Measurements from ENCODE around the gene ZNF777.

Gene ZNF777

GRCh38 chr7:149476791-149477190, 15.9 kb upstream of the ZNF777 start:
- no peak for DNase-seq (ENCODE audit: low spot score)

- no peak for DNase-seq (ENCODE audit: low spot score)
These were observed 14.5 kb upstream of the ZNF777 start for GRCh38 chr7:149475121-149476045.

DNA sequence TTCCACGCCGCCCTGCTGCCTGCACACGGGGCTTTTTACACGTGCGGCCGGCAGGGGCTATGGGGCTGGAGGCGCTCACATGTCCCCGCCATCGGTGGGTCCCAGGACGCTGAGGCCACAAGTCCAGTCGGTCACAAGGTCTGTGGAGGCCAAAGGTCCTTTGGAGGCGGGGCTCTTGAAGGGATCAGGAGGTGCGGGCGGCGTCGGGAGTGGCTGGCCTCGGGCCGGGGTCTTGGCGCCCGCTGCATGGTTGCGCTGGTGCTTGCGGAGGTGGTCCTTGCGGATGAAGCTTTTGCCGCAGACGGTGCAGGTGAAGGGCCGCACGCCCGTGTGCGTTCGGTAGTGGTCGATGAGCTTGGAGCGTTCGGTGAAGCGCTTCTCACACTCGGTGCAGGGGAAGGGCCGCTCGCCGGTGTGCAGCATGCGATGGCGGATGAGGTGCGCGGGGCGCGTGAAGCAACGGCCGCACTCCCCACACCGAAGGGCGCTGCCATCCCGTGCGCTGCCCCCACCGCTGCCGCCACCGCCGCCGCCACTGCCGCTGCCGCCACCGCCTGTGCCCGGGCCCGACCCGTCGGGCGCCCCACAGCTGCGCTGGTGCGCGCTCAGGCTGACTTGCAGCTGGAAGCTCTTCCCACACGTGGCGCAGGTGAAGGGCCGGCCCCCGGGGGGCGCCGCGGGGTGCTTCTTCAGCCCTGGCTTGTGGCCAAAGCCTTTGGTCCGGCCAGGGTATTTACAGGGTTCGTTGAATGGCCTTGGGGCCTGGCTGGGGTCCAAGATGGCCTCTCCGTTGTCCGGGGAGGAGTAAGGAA, 13.7 kb upstream of the ZNF777 start:
- no peak for DNase-seq (ENCODE audit: low spot score)

DNA sequence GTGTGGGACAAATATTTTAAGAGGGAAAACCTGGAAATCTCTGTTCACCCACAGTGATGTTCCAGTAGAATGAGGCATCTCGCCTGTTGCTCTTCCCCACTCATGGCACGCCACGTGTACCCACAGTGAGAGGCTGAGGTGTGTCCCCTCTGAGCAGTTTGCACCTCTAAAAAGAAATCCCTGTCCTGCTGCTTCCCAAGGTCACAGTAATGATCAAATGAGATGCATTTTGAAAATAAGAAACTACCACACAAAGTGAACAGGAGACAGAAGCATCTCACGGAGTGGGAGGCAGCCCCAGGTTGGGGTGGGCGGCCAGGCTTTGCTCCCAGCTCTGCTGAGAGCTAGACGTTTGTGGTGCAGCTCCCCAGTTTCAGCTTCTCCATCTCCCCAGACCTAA, 12.4 kb upstream of the ZNF777 start:
- DNase-seq (ENCODE audit: low spot score), result no peak

DNA sequence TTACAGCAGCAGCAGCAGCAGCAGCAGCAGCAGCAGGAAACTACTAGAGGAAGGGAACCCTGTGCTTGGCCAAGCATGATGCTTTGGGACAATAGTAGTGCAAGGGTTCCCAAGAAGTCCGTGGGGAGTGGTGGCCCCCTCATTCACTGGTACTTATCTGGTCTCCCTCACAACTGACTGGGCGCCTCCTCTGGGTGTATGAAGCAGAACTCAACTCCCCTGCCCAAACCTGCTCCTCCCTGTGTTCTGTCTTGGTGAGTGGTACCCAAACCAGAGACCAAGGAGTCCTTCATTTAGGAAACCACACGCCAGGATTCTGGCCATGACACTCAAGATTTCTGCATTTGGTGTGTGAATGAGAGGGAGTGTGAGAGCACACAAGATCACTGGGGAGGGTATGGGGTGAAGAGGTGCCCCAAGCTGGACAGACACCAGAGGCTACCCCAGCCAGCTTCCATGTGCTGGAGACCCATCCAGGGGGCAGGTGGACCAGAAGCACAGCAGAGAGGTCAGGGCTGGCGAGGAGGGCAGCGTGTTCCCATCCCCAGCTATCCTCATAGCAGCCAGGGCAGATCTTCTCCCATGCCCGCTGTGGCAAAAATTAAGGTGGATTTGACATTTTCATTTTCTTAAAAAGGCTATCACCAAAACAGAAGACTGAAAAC, 10.6 kb upstream of the ZNF777 start:
- no peak for DNase-seq (ENCODE audit: low spot score)

GRCh38 chr7:149469806-149470205, 8.9 kb upstream of the ZNF777 start:
- DNase-seq (ENCODE audit: low spot score), result no peak

GRCh38 chr7:149468208-149468607, 7.3 kb upstream of the ZNF777 start:
- DNase-seq (ENCODE audit: low spot score), result no peak

DNA sequence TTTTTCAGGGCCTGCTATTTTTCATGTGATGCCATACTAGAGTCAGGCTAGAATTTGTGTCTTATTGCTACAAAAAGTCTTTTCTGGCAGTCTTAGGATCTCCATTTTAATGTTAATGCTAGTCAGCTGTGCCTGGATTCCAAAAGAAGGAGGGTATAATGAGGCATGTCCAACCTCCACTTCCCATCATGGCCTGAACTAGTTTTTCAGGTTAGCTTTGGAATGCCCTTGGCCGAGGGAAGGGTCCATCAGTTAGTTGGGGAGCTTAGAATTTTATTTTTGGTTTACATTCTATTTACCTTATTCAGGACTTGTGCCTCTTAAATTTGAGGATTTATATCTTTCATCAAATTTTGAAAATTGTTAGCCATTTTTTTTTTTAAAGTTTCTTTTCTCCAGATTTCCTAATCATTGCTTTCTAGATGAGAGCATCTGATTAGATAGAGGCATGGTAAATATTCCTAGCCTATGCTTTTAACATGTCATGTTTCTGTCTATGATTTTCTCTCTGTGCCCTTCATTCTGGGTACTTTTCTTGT, 6.5 kb upstream of the ZNF777 start:
- no peak for DNase-seq (ENCODE audit: low spot score)

DNA sequence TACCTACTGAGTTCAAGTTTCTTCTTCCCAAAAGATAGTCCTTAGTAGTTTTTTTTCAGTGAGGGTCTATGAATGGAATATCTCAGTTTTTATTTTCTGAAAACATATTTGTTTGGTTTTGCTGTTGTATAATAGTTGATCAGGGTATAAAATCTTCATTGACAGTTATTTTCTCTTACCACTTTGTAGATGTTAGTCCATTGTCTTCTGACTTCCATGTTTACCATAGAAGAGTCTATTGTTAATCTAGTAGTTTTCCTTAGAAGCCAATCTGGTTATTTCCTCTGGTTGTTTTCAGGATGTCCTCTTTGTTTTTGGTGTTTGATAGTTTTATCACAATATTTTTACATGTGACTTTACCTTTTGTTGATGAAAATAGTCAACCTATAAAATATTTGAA, 5.5 kb upstream of the ZNF777 start:
- no peak for DNase-seq (ENCODE audit: low spot score)

GRCh38 chr7:149463500-149464161, 2.8 kb upstream of the ZNF777 start:
- DNase-seq (ENCODE audit: low spot score), result no peak

- no peak for DNase-seq (ENCODE audit: low spot score)
These were observed 1.2 kb upstream of the ZNF777 start for GRCh38 chr7:149462101-149462520.

DNA sequence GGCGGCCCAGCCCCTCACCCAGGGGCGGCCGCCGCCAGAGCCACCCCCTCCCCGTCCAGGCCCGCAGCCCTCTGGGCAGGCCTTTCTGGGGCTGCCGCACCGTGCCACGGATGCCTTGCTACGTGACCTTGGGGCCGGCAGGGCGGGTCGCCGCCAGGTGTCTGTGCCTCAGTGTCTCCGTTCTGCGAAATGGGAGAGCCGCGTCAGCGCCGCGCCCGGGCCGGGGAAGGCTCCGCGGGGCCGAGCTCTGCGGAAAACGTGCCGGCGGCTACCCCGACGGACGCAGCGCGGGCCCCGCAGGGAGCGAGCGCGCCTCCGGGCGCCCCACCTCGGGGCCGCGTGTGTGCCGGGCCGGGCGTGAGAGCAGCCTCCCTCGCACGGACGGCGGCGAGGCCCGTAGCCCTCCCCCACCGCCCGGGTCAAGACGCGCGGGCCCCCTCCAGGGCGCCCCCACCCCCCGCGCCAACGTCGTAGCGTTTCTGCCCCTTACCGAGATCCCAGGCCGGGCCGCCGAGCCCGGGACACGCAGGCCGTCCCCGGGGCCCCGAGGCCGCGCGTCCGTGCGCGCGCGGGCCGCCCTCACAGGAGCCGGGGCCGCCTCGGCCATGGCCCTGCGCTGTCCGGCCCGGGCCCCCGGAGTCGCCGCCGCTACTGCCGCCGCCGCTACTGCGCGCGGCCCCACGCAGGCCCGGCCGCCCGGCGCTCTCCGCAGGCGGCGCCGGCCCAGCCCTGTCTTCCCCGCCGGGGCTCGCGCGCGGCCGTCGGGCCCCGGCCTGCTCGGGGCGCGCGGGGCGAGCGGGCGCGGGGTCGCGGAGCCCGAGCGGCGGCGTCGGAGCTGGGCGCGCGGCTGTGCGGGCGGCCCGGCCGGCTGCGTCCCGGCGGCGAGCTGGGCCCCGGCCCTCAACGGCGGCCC, 1.1 kb downstream of the ZNF777 start:
- DNase-seq (ENCODE audit: low spot score), result no peak

DNA sequence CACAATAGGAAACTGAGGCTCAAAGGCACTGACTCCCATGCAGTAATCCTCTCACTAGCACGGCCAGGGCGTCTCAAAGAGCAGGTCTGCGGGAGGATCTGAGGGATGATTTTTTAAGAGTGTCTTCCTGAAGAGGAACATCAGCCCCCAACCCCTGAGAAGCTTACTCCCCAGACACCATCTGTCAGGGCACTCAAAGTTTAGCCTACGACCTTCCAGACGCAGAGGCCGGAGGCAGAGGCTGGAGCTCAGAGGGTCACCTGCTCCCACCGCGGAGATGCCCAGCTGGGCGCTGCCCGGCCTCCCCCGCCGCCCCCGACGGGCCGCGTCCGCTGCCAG, 1.7 kb downstream of the ZNF777 start:
- DNase-seq (ENCODE audit: low spot score), result no peak

GRCh38 chr7:149458235-149458634, 2.6 kb downstream of the ZNF777 start:
- no peak for DNase-seq (ENCODE audit: low spot score)

GRCh38 chr7:149457766-149458165, 3.1 kb downstream of the ZNF777 start:
- DNase-seq (ENCODE audit: low spot score), result no peak

DNA sequence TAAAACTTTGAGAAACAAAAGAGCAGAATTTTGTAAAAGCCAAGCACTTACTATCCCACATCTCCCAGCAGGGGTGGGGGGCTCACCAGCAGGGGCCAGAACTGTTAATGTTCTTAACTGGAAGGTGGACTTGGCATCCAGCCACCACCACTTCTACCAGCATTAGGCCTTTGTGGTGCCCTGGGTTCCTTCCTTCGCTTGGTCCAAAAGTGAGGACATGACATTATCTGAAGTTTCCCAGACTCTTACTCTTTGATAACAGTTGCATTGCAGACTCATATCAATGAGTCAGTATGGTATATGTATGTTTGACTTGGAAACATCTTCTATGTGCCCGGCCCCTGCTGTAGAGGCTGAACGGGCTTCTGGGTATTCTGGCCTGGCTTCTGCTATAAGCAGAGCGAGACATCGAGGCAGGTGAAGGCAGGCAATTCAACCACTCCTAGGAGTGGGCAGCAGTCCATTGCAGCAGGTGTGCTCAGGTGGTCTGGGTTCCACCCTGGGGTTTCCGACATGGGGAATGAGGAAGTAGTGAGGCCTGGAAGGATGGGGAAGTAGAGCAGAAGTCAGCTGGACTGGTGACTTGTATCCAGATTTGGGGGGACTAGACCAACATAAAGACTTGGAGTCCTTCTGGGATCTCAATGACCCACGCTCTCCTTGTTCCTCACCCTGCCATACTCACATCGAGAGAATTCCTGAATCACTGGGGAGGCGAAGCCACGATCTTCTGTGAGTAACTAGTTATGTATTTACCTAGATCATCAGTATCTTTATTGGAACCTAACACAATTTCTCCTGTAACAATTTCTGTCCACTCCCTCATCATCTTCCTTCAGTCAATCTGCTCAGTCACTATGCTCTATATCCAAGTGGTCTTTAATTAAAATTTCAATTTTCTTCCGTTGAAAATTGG, 4.1 kb downstream of the ZNF777 start:
- no peak for DNase-seq (ENCODE audit: low spot score)

DNA sequence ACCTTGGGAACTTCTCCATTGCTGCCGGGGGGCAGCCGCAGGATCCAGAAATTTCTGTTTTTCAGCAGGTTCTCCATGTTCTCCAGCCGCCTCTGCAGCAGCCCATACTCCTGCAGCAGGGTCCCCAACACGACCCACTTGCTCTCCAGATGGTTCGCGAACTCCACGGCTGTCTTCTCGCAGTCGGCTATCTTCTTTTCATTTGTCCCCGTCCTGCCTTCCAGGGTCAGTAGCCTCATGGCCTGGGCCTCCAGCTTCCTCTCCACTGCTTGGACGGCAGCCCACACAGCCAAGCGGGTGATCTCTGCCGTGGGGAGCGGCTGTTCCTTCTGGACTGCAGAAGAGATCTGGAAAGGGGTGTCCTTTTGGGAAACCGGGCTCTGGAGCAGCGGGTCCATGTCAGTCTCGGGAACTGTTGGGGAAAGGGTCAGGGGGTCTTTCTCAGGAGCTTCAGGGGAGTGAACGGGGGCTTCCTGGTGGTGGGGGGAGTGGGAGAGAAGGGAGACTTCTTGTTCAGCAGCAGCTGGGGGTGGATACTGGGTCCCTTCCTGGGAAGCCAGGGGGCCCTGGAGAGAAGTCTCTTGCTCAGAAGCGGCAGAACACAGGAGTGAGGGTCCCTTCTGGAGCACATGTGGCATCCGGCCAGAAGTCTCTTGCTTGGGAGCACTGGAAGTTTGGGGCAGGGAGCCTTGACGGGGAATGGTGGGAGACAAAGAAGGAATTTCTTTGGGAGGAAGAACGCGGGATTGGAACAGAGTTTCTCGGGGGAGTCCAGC, 5.5 kb downstream of the ZNF777 start:
- no peak for DNase-seq (ENCODE audit: low spot score)

GRCh38 chr7:149454750-149455149, 6.1 kb downstream of the ZNF777 start:
- no peak for DNase-seq (ENCODE audit: low spot score)

DNA sequence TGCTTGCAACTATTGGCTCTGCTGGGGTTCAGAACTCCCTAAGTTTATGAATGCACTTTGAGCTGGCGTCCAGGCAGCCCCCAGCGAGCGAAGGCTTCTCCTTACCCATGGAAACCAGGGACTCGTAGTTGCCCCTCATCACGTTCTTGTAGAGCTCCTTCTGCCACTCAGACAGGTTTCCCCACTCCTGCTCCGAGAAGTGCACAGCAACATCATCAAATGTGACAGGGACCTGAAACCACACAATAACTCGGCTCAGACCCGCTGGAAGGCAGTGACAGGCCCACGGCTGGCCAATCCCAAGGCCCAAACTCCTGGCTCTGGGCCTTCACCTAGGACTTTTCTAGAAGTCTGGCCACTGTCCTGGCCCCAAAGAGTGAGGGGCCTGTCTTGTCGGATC, 6.9 kb downstream of the ZNF777 start:
- no peak for DNase-seq (ENCODE audit: low spot score)

All from Ammon's horn (tissue), 1 donor.